Erythroblast (primary cell): ENCODE measurements around the gene POP7.

Experiments
- GATA1 ChIP-seq: IDR thresholded peaks from 2 replicates; pipeline ENCODE4 v1.6.1; 2011; ENCODE audit warnings: low read depth, mild to moderate bottlenecking, control low read depth, low read length, moderate library complexity
- POLR2A ChIP-seq: IDR thresholded peaks from 2 replicates; pipeline ENCODE4 v1.6.1; 2011; ENCODE audit warnings: mild to moderate bottlenecking, low read length

DNA sequence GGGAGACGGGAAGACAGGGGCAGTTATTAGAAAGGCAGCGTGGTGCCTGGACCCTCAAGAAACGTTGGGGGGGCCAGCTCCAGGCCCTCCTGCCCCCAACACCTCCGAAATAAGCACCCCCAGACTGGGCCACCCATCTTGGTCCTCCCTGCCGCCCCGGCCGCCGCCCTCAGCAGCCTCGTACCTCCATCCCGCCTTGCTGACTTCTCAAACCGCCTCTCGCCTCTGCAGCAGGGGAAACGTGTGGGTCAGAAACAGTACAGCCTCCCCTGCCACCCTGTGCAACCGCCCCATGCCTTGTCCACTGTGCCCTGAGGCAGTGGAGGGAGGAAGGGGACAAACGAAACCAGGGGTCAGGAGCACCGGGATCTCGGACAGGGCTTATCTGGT, 19.1 kb upstream of the POP7 start:
- TF ChIP-seq POLR2A, result no peak
- TF ChIP-seq GATA1, result no peak
